ENCODE results near the gene CD82.
A peak's percentile ranks its signal among the peaks of the same experiment; 100 is the strongest.

Gene CD82

GRCh38 chr11:44621140-44621681 lies 55.7 kb downstream of the CD82 start:
- peak; percentile 74 for DNase-seq (ENCODE audit: low spot score)
- peak; percentile 93 for TF ChIP-seq CTCF (conservative IDR thresholded peaks at IDR 0.05; ENCODE audit: low read depth)
- POLR2A ChIA-PET (ENCODE audit: low non-redundant PET), result no interaction called here
- no peak overlapping the region for H3K27ac ChIP-seq
- CTCF ChIA-PET, result interaction anchor here (0.5 to 1.8 kb wide), 12 partner anchors 9 to 484 kb away, joined by 3 to 12 read pairs (median 4); no protein-coding TSS in a partner anchor

- ChIA-PET CTCF (interaction anchor here (0.6 to 1.8 kb wide), 9 partner anchors 10 to 483 kb away, joined by 3 to 12 read pairs (median 4); no protein-coding TSS in a partner anchor), POLR2A (ENCODE audit: low non-redundant PET) (no interaction called here)
- no peak for DNase-seq (ENCODE audit: low spot score)
Observed at GRCh38 chr11:44621784-44622183, 56.3 kb downstream of the CD82 start.

GRCh38 chr11:44622190-44622650 lies 56.8 kb downstream of the CD82 start:
- ChIA-PET CTCF (interaction anchor here (0.6 to 1.8 kb wide), 7 partner anchors 10 to 289 kb away, joined by 3 to 12 read pairs (median 4); no protein-coding TSS in a partner anchor), POLR2A (ENCODE audit: low non-redundant PET) (no interaction called here)
- TF ChIP-seq CTCF (conservative IDR thresholded peaks at IDR 0.05; ENCODE audit: low read depth), result no peak

More at GRCh38 chr11:44621784-44622183, 56.3 kb downstream of the CD82 start:
- no peak overlapping the region for H3K27ac ChIP-seq
- TF ChIP-seq CTCF (conservative IDR thresholded peaks at IDR 0.05; ENCODE audit: low read depth), result no peak

GRCh38 chr11:44622721-44623258 lies 57.3 kb downstream of the CD82 start:
- ChIA-PET CTCF (interaction anchor here (0.8 to 1.3 kb wide), 2 partner anchors 66 to 272 kb away, joined by 3 to 5 read pairs; no protein-coding TSS in a partner anchor), POLR2A (ENCODE audit: low non-redundant PET) (no interaction called here)
- TF ChIP-seq CTCF (conservative IDR thresholded peaks at IDR 0.05; ENCODE audit: low read depth), result no peak
- 0 out of 2 replicates have a peak overlapping the region, but pooled peaks have one; percentile 0 for H3K27ac ChIP-seq
- DNase-seq (ENCODE audit: low spot score), result no peak

More at GRCh38 chr11:44622190-44622650, 56.8 kb downstream of the CD82 start:
- 0 out of 2 replicates have a peak overlapping the region, but pooled peaks have one; percentile 0 for H3K27ac ChIP-seq
- no peak for DNase-seq (ENCODE audit: low spot score)

GRCh38 chr11:44623341-44623730 lies 57.9 kb downstream of the CD82 start:
- no peak for TF ChIP-seq CTCF (conservative IDR thresholded peaks at IDR 0.05; ENCODE audit: low read depth)
- no peak for DNase-seq (ENCODE audit: low spot score)
- POLR2A ChIA-PET (ENCODE audit: low non-redundant PET), result no interaction called here
- CTCF ChIA-PET, result no interaction called here
- H3K27ac ChIP-seq, result no peak overlapping the region

- ChIA-PET POLR2A (ENCODE audit: low non-redundant PET) (no interaction called here), CTCF (interaction anchor here (1.1 kb wide), 1 partner anchor 9 kb away, joined by 4 read pairs; no protein-coding TSS in a partner anchor)
- H3K27ac ChIP-seq, result no peak overlapping the region
- TF ChIP-seq CTCF (conservative IDR thresholded peaks at IDR 0.05; ENCODE audit: low read depth), result no peak
- no peak for DNase-seq (ENCODE audit: low spot score)
Observed at GRCh38 chr11:44623731-44624491, 58.4 kb downstream of the CD82 start.
